ENCODE results near the gene KRTAP4-2.

Gene KRTAP4-2

DNA sequence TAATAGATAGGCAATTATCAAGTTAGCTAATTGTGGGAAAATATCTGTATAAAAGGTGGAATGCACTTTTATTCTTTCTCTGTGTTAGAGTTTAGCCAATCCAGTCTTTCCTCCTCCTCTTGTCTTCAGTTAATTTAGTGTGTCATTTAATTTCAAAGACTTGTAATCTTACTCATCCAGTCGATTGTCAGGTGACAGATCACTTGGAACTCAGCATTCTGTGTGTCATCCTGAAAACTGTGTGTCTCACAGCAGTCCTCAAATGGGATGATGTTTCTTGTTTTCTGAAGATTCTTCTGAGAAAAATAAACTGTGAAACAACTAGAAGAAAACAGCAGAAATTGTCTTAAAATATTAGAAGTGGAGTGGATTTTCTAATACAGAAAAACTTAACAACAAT, 7.0 kb upstream of the KRTAP4-2 start:
- peaks cover 88% of the 10 kb centered on the region for H3K27me3 ChIP-seq (ENCODE audit: insufficient read depth, low read depth, severe bottlenecking)
- no peak overlapping the region for H3K4me3 ChIP-seq (ENCODE audit: low read depth, low read length)
- H3K36me3 ChIP-seq, result no peaks in the 10 kb centered on the region
- no peak overlapping the region for H3K27ac ChIP-seq
- TF ChIP-seq, protein P1, sequence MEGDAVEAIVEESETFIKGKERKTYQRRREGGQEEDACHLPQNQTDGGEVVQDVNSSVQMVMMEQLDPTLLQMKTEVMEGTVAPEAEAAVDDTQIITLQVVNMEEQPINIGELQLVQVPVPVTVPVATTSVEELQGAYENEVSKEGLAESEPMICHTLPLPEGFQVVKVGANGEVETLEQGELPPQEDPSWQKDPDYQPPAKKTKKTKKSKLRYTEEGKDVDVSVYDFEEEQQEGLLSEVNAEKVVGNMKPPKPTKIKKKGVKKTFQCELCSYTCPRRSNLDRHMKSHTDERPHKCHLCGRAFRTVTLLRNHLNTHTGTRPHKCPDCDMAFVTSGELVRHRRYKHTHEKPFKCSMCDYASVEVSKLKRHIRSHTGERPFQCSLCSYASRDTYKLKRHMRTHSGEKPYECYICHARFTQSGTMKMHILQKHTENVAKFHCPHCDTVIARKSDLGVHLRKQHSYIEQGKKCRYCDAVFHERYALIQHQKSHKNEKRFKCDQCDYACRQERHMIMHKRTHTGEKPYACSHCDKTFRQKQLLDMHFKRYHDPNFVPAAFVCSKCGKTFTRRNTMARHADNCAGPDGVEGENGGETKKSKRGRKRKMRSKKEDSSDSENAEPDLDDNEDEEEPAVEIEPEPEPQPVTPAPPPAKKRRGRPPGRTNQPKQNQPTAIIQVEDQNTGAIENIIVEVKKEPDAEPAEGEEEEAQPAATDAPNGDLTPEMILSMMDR (IDR thresholded peaks at IDR 0.05; ENCODE audit: low read depth, low read length), result no peak
- no peaks in the 10 kb centered on the region for H3K9me3 ChIP-seq (ENCODE audit: severe bottlenecking)
- no peak for DNase-seq

DNA sequence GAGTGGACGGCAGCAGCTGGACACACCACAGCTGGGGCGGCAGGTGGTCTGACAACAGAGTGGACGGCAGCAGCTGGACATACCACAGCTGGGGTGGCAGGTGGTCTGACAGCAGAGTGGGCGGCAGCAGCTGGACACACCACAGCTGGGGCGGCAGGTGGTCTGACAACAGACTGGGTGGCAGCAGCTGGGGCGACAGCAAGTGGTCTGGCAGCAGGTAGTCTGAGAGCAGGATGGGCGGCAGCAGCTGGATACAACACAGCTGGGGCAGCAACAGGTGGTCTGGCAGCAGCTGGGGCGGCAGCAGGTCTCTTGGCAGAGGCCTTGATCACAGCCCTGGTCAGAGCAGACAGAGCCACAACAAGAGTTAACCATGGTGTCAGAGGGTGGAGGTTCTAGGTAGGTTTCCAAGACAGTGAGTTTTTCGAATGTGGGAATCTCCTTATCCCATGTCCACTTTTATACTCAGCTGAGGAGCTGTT, 6.5 kb upstream of the KRTAP4-2 start, which contains the start of gene KRTAP4-1:
Gene KRTAP4-1 (minus strand): TSS at position 432 of the 482 bp plus-strand sequence. CDS start 57 bp downstream, at position 375.
- H3K27ac ChIP-seq, result no peak within 1 kb of the TSS
- no peaks in the 10 kb centered on the region for H3K36me3 ChIP-seq
- H3K27me3 ChIP-seq (ENCODE audit: insufficient read depth, low read depth, severe bottlenecking), result peaks cover 88% of the 10 kb centered on the region
- H3K9me3 ChIP-seq (ENCODE audit: severe bottlenecking), result no peaks in the 10 kb centered on the region
- TF ChIP-seq, protein P1 (IDR thresholded peaks at IDR 0.05; ENCODE audit: low read depth, low read length), result no peak
- DNase-seq, result no peak
- H3K4me3 ChIP-seq (ENCODE audit: low read depth, low read length), result no peak within 1 kb of the TSS

DNA sequence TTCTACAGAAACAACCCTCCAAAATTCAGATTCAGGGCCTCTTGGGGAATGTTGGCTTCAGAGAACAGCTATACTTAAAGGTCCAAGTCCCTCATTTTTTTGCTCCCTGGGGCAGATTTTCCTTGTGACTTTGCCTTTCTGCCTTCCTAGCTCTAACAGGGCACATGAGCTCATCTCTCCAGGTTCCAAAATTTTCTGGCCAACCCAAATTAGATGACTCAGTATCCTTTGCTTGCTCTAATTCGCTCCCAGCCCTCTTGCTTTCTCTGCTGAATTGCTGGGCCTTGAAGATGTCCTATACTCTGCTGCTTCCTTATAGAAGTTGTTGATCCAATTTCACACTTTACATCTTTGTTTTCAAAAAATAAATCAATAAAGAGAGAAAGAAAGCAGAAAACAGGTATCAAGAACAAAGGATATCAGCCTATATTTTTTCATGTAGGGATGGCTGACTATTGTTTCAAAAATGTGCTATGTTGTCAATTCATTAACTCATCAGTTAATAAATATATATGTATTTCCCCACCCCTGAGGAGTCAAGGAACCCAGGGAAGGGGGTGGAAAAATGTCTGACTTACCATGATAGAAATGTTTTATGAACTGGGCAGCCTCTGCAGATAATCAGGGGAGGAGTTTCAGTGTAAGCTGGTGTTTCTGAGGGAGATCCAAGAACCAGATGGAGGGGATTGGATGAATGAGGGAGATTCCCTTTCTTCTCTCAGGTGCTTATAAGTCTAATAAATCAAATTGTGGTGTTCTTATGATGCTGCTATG, 1.0 kb upstream of the KRTAP4-2 start:
- Histone ChIP-seq H3K36me3 (no peaks in the 10 kb centered on the region), H3K27ac (no peak overlapping the region), H3K4me3 (ENCODE audit: low read depth, low read length) (no peak overlapping the region), H3K9me3 (ENCODE audit: severe bottlenecking) (peaks cover 2% of the 10 kb centered on the region), H3K27me3 (ENCODE audit: insufficient read depth, low read depth, severe bottlenecking) (peaks cover 91% of the 10 kb centered on the region)
- TF ChIP-seq, protein P1 (IDR thresholded peaks at IDR 0.05; ENCODE audit: low read depth, low read length), result no peak
- no peak for DNase-seq

DNA sequence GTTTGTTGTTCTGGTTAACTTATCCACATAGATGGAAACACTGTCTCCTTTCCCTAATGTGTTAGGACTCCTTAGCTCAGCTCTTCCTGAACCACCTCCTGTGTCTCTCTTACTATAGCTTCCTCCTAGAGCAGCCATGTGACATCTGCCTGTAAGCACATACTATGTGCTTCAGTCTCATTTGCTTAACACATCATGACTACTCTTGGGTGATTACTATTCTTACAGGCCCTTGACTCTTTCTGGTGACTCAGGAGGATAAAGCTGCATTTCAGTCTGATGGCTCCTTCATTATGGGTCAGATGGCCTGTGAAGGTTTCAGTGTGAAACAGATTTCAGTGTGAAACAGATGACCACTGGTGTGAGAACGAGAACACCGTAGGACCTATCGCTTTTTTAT, 320 bp upstream of the KRTAP4-2 start:
- TF ChIP-seq, protein P1 (IDR thresholded peaks at IDR 0.05; ENCODE audit: low read depth, low read length), result no peak
- DNase-seq, result no peak
- H3K27me3 ChIP-seq (ENCODE audit: insufficient read depth, low read depth, severe bottlenecking), result peaks cover 91% of the 10 kb centered on the region
- peaks cover 2% of the 10 kb centered on the region for H3K9me3 ChIP-seq (ENCODE audit: severe bottlenecking)
- H3K36me3 ChIP-seq, result no peaks in the 10 kb centered on the region
- no peak overlapping the region for H3K4me3 ChIP-seq (ENCODE audit: low read depth, low read length)
- H3K27ac ChIP-seq, result no peak overlapping the region

DNA sequence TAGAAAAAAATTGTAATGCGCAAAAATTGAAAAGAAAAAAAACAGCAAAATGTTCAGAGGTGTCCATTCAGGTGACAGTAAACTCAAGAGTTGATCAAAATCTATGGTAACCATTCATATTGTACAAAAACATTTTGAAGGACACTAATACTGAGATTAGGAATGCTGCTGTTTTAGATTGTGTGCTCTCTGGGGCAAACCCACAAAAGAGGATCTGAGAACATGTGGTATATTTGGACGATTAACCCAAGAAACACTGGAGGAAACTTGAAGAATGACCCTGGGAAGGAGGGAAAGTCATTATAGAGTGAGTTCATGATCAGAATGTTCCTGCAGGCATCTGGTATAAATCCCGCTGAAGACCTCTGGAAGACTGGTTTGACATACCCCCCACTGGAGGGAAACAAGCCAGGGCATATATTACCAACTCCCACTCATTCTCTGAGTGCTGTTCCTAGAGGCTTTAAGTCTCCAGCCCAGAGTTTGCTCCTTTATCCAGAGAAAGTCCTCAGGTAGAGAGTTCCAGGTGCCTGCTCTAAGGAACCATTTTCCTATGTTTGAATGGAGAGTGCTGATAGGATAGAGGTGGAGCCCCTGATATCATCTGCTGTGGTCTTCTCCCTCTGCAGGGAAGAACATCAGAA, 1.2 kb downstream of the KRTAP4-2 start:
- TF ChIP-seq, protein P1 (IDR thresholded peaks at IDR 0.05; ENCODE audit: low read depth, low read length), result no peak
- H3K27ac ChIP-seq, result no peak overlapping the region
- H3K9me3 ChIP-seq (ENCODE audit: severe bottlenecking), result peaks cover 2% of the 10 kb centered on the region
- H3K4me3 ChIP-seq (ENCODE audit: low read depth, low read length), result no peak overlapping the region
- peaks cover 91% of the 10 kb centered on the region for H3K27me3 ChIP-seq (ENCODE audit: insufficient read depth, low read depth, severe bottlenecking)
- no peak for DNase-seq
- no peaks in the 10 kb centered on the region for H3K36me3 ChIP-seq
